ENCODE data around the gene AHSG.

DNA sequence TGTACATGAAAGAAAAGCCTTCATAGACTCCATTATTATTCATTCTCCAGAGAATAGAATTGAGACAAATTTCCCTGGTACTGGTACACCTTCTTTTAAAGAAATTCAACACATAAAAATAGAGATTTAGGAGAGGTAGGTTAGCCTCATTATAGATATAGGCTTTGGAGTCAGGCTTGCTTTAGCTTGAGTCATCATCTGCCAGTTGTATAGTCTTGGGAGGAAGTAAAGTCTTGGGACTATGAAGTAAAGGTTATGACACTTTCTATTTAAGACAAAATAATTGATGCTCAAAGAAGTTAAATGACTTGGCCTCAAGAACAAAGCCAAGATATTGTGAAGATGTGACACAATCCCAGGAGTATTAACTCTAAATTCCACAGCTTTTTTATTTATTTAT is 57.3 kb downstream of the AHSG start:
- no peak for TF ChIP-seq POLR2A (IDR thresholded peaks at IDR 0.05)
- TF ChIP-seq, protein P1, sequence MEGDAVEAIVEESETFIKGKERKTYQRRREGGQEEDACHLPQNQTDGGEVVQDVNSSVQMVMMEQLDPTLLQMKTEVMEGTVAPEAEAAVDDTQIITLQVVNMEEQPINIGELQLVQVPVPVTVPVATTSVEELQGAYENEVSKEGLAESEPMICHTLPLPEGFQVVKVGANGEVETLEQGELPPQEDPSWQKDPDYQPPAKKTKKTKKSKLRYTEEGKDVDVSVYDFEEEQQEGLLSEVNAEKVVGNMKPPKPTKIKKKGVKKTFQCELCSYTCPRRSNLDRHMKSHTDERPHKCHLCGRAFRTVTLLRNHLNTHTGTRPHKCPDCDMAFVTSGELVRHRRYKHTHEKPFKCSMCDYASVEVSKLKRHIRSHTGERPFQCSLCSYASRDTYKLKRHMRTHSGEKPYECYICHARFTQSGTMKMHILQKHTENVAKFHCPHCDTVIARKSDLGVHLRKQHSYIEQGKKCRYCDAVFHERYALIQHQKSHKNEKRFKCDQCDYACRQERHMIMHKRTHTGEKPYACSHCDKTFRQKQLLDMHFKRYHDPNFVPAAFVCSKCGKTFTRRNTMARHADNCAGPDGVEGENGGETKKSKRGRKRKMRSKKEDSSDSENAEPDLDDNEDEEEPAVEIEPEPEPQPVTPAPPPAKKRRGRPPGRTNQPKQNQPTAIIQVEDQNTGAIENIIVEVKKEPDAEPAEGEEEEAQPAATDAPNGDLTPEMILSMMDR (IDR thresholded peaks at IDR 0.05 in 4 of 5, conservative IDR thresholded peaks at IDR 0.05 in 1 of 5) = no peak

Data from gastrocnemius medialis (tissue), 4 donors.